Adrenal gland (tissue), 5 donors: ENCODE data around the gene NBAS.

ENCODE experiments used
- CTCF ChIP-seq, 6 experiments: fragments of 450-650 bp in 4 of 6; fragments of 200-600 bp in 2 of 6; sonication (generic) in 1 of 6; IDR thresholded peaks; 1 replicate in 5 of 6; 2 replicates in 1 of 6; pipeline versions ENCODE4 v1.5.1 to v1.8.0; 2016 to 2021; ENCODE audit warnings: antibody characterized with exemption in 6 of 6, mild to moderate bottlenecking in 2 of 6, moderate library complexity in 1 of 6
- POLR2A ChIP-seq, 2 donors: fragments of 450-650 bp; IDR thresholded peaks; one replicate each; pipeline ENCODE4 v1.6.1; 2017; ENCODE audit warnings: antibody characterized with exemption in 2 of 2, mild to moderate bottlenecking in 2 of 2, moderate library complexity in 1 of 2
- donor health status: DM: no; HTN: no; CAD: no.

GRCh38 chr2:15189216-15189615, 371.9 kb downstream of the NBAS start:
- TF ChIP-seq CTCF (IDR thresholded peaks at IDR 0.05): no peak
- no peak for TF ChIP-seq POLR2A (IDR thresholded peaks at IDR 0.05)
